B cell (primary cell): Measurements from ENCODE around the gene RTTN. TPM values are rescaled to one million over a fixed set of nuclear protein-coding genes. Genes with fewer than 3 reads are reported as not detected.

Experiments
- ATAC-seq: fragments of 200-7000 bp; cut with Tn5 transposase; one replicate; pipeline ENCODE4 v1.10.0; 2021; ENCODE audit warnings: low read depth, mild to moderate bottlenecking, moderate number of reproducible peaks, moderate library complexity
- CTCF ChIA-PET: fragments of 350-600 bp; sonication (Branson Sonifier 250); formaldehyde crosslinking; loops from one replicate; lab custom pipeline; 2021; ENCODE audit warnings: antibody characterized with exemption, inconsistent platforms; lab: Charles Lee
- POLR2A ChIA-PET: fragments of 350-600 bp; sonication (Branson Sonifier 250); formaldehyde crosslinking; loops from one replicate; lab custom pipeline; 2021; ENCODE audit warnings: antibody characterized with exemption; lab: Charles Lee
- DNase-seq: peaks from one replicate; pipeline ENCODE4 v3.0.0; 2013
- H2AFZ ChIP-seq: 2 replicates; pipeline ENCODE4 v1.6.1; 2012; ENCODE audit warnings: mild to moderate bottlenecking, low read depth, low read length; ENCODE audit not compliant: insufficient read depth, poor library complexity, severe bottlenecking
- H3K27ac ChIP-seq, 2 donors: 1 replicate in 1 of 2; 2 replicates in 1 of 2; pipeline ENCODE4 v1.5.1; 2012 to 2013; ENCODE audit warnings: low read length in 2 of 2, mild to moderate bottlenecking in 2 of 2, moderate library complexity in 1 of 2
- H3K27me3 ChIP-seq, 4 experiments: fragments of 200-600 bp in 1 of 4; sonication (generic) in 1 of 4; replicated peaks in 1 of 4; 1 replicate in 2 of 4; 2 replicates in 2 of 4; pipeline versions ENCODE4 v1.6.1 to v1.7.0; 2013 to 2016; ENCODE audit warnings: low read length in 3 of 4, mild to moderate bottlenecking in 2 of 4, mixed read lengths in 1 of 4, moderate library complexity in 1 of 4; ENCODE audit not compliant: insufficient read depth in 4 of 4, control insufficient read depth in 3 of 4; ENCODE audit errors: control extremely low read depth in 1 of 4
- H3K36me3 ChIP-seq, 2 experiments: replicated peaks in 1 of 2; 1 replicate in 1 of 2; 2 replicates in 1 of 2; pipeline versions ENCODE4 v1.6.1 to v1.7.1; 2013; ENCODE audit warnings: low read length in 1 of 2; ENCODE audit not compliant: insufficient read depth in 2 of 2, control insufficient read depth in 1 of 2; ENCODE audit errors: control extremely low read depth in 1 of 2, extremely low read depth in 1 of 2
- H3K4me1 ChIP-seq, 2 donors: fragments of 200-600 bp in 1 of 2; sonication (generic) in 1 of 2; 1 replicate in 1 of 2; 2 replicates in 1 of 2; pipeline versions ENCODE4 v1.5.1 to v1.6.1; 2013 to 2017; ENCODE audit warnings: low read length in 2 of 2; ENCODE audit not compliant: control insufficient read depth in 2 of 2, insufficient read depth in 2 of 2
- H3K4me2 ChIP-seq: replicated peaks from 2 replicates; pipeline ENCODE3; 2012; ENCODE audit warnings: mild to moderate bottlenecking, low read depth, low read length; ENCODE audit not compliant: poor library complexity, severe bottlenecking
- H3K4me3 ChIP-seq, 5 experiments: fragments of 200-600 bp in 1 of 5; sonication (generic) in 1 of 5; 1 replicate in 3 of 5; 2 replicates in 2 of 5; pipeline versions ENCODE4 v1.5.1 to v1.7.0; 2011 to 2016; ENCODE audit warnings: low read length in 4 of 5, mild to moderate bottlenecking in 4 of 5, low read depth in 2 of 5, control low read depth in 1 of 5, moderate library complexity in 1 of 5; ENCODE audit not compliant: insufficient read depth in 1 of 5; ENCODE audit errors: control extremely low read depth in 1 of 5, extremely low read depth in 1 of 5
- H3K79me2 ChIP-seq: fragments of 200-600 bp; sonication (generic); one replicate; pipeline ENCODE4 v1.6.0; 2016; ENCODE audit warnings: low read length; ENCODE audit not compliant: control insufficient read depth, insufficient read depth
- H3K9ac ChIP-seq: fragments of 200-600 bp; sonication (generic); 2 replicates; pipeline ENCODE4 v1.6.1; 2017; ENCODE audit warnings: mild to moderate bottlenecking, low read length, moderate library complexity
- H3K9me3 ChIP-seq, 3 donors: one replicate each; pipeline versions ENCODE4 v1.6.1 to v1.7.1; 2013; ENCODE audit warnings: low read length in 2 of 3; ENCODE audit not compliant: control insufficient read depth in 2 of 3, insufficient read depth in 1 of 3; ENCODE audit errors: control extremely low read depth in 1 of 3
- H4K20me1 ChIP-seq: 2 replicates; pipeline ENCODE4 v1.6.0; 2012; ENCODE audit warnings: mild to moderate bottlenecking, low read length; ENCODE audit not compliant: insufficient read depth, control insufficient read depth, poor library complexity, severe bottlenecking
- H3K27ac Mint-ChIP-seq: one replicate; pipeline ENCODE4 v1.8.0; 2021; ENCODE audit warnings: mixed read lengths
- H3K27me3 Mint-ChIP-seq: one replicate; pipeline ENCODE4 v1.8.0; 2021; ENCODE audit warnings: mixed read lengths
- H3K4me1 Mint-ChIP-seq: one replicate; pipeline ENCODE4 v1.8.0; 2021; ENCODE audit warnings: mixed read lengths
- H3K4me3 Mint-ChIP-seq: one replicate; pipeline ENCODE4 v1.8.0; 2021; ENCODE audit warnings: mixed read lengths
- H3K9me3 Mint-ChIP-seq: one replicate; pipeline ENCODE4 v1.8.0; 2022; ENCODE audit warnings: mixed read lengths; ENCODE audit not compliant: insufficient read depth
- EZH2 ChIP-seq: IDR thresholded peaks from 2 replicates; pipeline ENCODE4 v1.6.1; 2012; ENCODE audit warnings: borderline replicate concordance, low read depth, mild to moderate bottlenecking, moderate library complexity, low read length; ENCODE audit not compliant: insufficient read depth, poor library complexity, severe bottlenecking
- WGBS: methylation state at CpG from one replicate; pipeline ENCODE4 v1.1.5; 2013; ENCODE audit warnings: missing lambda C conversion rate; ENCODE audit not compliant: insufficient coverage; 5-methylcytosine and 5-hydroxymethylcytosine counted together
- intact Hi-C: fragments of 100-400 bp; cut with micrococcal nuclease; formaldehyde crosslinking; loops from one replicate; pipeline ENCODE4 v1.10.0; 2022
- polyA plus RNA-seq: library from polyadenylated mRNA; depleted of rRNA; stranded (reverse); fragments of >200 nt; gene quantifications from 2 replicates; pipeline ENCODE4 v1.2.3, GENCODE V29; 2012
- total RNA-seq, 2 donors: library from RNA; stranded (reverse); fragments of 120-200 nt in 1 of 2; gene quantifications; 1 replicate in 1 of 2; 2 replicates in 1 of 2; pipeline versions ENCODE4 v1.2.3 to v1.2.4, GENCODE V29; 2013 to 2022
- TF ChIP-seq, protein P1 (sequence below): fragments of 200-600 bp; IDR thresholded peaks from one replicate; pipeline ENCODE4 v1.8.0; 2022; ENCODE audit warnings: antibody characterized with exemption, mild to moderate bottlenecking

RTTN gene
- total and polyA plus RNA-seq, 2 donors (not counting 1 experiment from before 2014, with no cell fraction given) = 10.0 to 41.2 TPM

DNA sequence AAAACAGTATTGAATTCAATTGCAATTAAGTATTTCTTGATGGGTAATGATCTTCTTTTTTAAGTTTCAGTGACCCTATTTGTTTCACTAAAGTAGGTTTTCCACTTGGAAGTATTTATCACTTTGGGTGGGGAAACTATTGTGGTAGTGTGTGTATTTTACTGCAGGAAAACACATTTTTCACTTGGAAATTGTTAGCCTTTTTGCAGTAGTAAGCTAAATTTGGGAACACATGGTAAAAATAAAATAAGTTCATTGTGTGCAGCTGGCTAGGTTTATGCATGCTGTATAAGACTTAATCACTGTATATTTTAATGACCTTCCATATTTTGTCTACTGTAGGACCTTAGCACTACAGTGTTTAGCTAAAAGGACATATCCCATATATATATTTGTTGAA, 28.5 kb upstream of the RTTN start:
- Histone ChIP-seq H3K27me3 (peaks cover 0 to 10% (median 0%) of the 10 kb centered on the region in 4 experiments), H3K27ac (no peak overlapping the region), H4K20me1 (no peaks in the 10 kb centered on the region), H3K36me3 (no peaks in the 10 kb centered on the region), H3K9ac (no peak overlapping the region), H3K4me2 (no peak overlapping the region), H3K4me1 (no peaks in the 10 kb centered on the region), H3K9me3 (no peaks in the 10 kb centered on the region), H3K79me2 (no peaks in the 10 kb centered on the region), H3K4me3 (no peak overlapping the region), H2AFZ (no peak overlapping the region)
- Mint-ChIP-seq H3K4me1 (no peaks in the 10 kb centered on the region), H3K4me3 (no peak overlapping the region), H3K9me3 (no peaks in the 10 kb centered on the region), H3K27me3 (peaks cover 32% of the 10 kb centered on the region), H3K27ac (no peak overlapping the region)
- ATAC-seq = no peak
- no peak for TF ChIP-seq EZH2
- TF ChIP-seq, protein P1, sequence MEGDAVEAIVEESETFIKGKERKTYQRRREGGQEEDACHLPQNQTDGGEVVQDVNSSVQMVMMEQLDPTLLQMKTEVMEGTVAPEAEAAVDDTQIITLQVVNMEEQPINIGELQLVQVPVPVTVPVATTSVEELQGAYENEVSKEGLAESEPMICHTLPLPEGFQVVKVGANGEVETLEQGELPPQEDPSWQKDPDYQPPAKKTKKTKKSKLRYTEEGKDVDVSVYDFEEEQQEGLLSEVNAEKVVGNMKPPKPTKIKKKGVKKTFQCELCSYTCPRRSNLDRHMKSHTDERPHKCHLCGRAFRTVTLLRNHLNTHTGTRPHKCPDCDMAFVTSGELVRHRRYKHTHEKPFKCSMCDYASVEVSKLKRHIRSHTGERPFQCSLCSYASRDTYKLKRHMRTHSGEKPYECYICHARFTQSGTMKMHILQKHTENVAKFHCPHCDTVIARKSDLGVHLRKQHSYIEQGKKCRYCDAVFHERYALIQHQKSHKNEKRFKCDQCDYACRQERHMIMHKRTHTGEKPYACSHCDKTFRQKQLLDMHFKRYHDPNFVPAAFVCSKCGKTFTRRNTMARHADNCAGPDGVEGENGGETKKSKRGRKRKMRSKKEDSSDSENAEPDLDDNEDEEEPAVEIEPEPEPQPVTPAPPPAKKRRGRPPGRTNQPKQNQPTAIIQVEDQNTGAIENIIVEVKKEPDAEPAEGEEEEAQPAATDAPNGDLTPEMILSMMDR = no peak
- ChIA-PET CTCF (interaction anchor here (1.3 kb wide), 1 partner anchor 38 kb away, joined by 3 read pairs; no protein-coding TSS in a partner anchor), POLR2A (no interaction called here)
- intact Hi-C loops = no loop called here
- no peak for DNase-seq

DNA sequence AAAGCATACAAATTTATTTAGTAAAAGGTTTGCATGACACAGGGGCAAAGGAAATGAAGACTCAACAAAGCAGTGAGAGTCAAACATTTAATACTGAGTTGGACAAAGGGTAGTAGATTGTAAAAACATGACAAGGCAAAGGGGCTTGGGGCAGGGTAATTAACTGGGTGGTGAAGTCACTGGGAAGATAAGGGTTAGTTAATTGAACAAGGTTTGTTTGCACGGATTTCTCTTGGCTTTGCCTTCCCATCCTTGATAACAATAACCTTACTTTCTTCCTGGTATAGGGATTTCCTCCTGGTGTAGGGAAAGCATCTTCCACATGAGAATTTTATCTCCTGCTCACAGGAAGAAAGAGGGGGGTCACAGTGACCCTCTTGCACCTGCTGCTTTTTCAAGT, 26.8 kb upstream of the RTTN start:
- H3K4me1 Mint-ChIP-seq = no peaks in the 10 kb centered on the region
- Histone ChIP-seq H3K27ac (no peak overlapping the region), H3K27me3 (peaks cover 0 to 10% (median 0%) of the 10 kb centered on the region in 4 experiments), H4K20me1 (no peaks in the 10 kb centered on the region), H3K4me2 (no peak overlapping the region), H3K79me2 (no peaks in the 10 kb centered on the region), H3K9ac (no peak overlapping the region), H3K4me3 (no peak overlapping the region), H3K4me1 (no peaks in the 10 kb centered on the region), H3K9me3 (peaks cover 1 to 5% (median 3%) of the 10 kb centered on the region in 3 donors), H2AFZ (no peak overlapping the region), H3K36me3 (no peaks in the 10 kb centered on the region)
- H3K9me3 Mint-ChIP-seq = peaks cover 6% of the 10 kb centered on the region
- H3K27me3 Mint-ChIP-seq = peaks cover 27% of the 10 kb centered on the region
- TF ChIP-seq, protein P1 = no peak
- no peak for TF ChIP-seq EZH2
- ChIA-PET POLR2A (no interaction called here), CTCF (no interaction called here)
- intact Hi-C loops = no loop called here
- ATAC-seq = no peak
- DNase-seq = no peak
- no CpG with 5 or more reads among the region's 1 CpG for WGBS
- no peak overlapping the region for H3K4me3 Mint-ChIP-seq
- no peak overlapping the region for H3K27ac Mint-ChIP-seq
